Chondrocyte (in vitro differentiated cells): ENCODE data around the gene C1orf198. TPM values are rescaled to one million over a fixed set of nuclear protein-coding genes. Genes with fewer than 3 reads are reported as not detected.

Source experiments
- DNase-seq: peaks from one replicate; pipeline ENCODE4 v3.0.0; 2021; ENCODE audit warnings: mixed read lengths, low spot score
- H3K27ac Mint-ChIP-seq: one replicate; pipeline ENCODE4 v1.8.0; 2021; ENCODE audit warnings: mild to moderate bottlenecking, moderate library complexity, mixed read lengths; ENCODE audit not compliant: unreplicated experiment
- H3K27me3 Mint-ChIP-seq: 2 replicates; pipeline ENCODE4 v1.8.0; 2021; ENCODE audit warnings: low read depth, mixed read lengths
- H3K36me3 Mint-ChIP-seq: 2 replicates; pipeline ENCODE4 v1.8.0; 2021; ENCODE audit warnings: low read depth, mixed read lengths
- H3K4me1 Mint-ChIP-seq: 2 replicates; pipeline ENCODE4 v1.8.0; 2021; ENCODE audit warnings: low read depth, mild to moderate bottlenecking, mixed read lengths
- H3K4me3 Mint-ChIP-seq: one replicate; pipeline ENCODE4 v1.8.0; 2021; ENCODE audit warnings: mild to moderate bottlenecking, moderate library complexity, mixed read lengths; ENCODE audit not compliant: unreplicated experiment
- H3K9me3 Mint-ChIP-seq: 2 replicates; pipeline ENCODE4 v1.8.0; 2021; ENCODE audit warnings: low read depth, mixed read lengths
- total RNA-seq: library from RNA; stranded (reverse); gene quantifications from 3 replicates; pipeline ENCODE4 v1.2.1, GENCODE V29; 2021
- TF ChIP-seq, protein P1 (sequence below): fragments of 200-600 bp; sonication (generic); IDR thresholded peaks from 2 replicates; pipeline ENCODE4 v1.5.0; 2021; ENCODE audit warnings: antibody characterized with exemption, mild to moderate bottlenecking, moderate library complexity

Gene C1orf198
- total RNA-seq, 1 donor from 2014 or later, result 505 TPM

DNA sequence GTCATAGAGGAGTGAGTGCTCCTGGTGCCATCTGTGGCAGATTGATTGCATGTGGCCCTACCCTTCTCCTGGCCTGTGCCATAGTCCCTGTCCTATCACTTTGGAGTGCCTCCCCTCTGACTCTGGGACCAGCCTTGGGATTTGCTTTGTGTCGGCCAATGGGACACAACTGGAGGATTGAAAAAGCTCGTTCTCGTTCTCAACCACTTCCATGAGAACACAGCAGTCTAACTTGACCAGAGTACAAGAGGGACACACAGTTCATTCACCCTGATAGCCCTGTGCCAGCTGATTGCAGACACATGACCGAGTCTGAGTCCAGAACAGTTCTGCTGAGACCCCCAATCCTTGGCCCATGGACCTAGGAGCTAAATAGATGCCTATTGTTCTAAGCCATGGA lies 47.8 kb downstream of the C1orf198 start:
- TF ChIP-seq, protein P1, sequence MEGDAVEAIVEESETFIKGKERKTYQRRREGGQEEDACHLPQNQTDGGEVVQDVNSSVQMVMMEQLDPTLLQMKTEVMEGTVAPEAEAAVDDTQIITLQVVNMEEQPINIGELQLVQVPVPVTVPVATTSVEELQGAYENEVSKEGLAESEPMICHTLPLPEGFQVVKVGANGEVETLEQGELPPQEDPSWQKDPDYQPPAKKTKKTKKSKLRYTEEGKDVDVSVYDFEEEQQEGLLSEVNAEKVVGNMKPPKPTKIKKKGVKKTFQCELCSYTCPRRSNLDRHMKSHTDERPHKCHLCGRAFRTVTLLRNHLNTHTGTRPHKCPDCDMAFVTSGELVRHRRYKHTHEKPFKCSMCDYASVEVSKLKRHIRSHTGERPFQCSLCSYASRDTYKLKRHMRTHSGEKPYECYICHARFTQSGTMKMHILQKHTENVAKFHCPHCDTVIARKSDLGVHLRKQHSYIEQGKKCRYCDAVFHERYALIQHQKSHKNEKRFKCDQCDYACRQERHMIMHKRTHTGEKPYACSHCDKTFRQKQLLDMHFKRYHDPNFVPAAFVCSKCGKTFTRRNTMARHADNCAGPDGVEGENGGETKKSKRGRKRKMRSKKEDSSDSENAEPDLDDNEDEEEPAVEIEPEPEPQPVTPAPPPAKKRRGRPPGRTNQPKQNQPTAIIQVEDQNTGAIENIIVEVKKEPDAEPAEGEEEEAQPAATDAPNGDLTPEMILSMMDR, result no peak
- H3K9me3 Mint-ChIP-seq, result no peaks in the 10 kb centered on the region
- H3K4me1 Mint-ChIP-seq, result peaks cover 48% of the 10 kb centered on the region
- DNase-seq, result no peak
- H3K27me3 Mint-ChIP-seq, result no peaks in the 10 kb centered on the region
- peaks cover 2% of the 10 kb centered on the region for H3K36me3 Mint-ChIP-seq
- H3K27ac Mint-ChIP-seq, result no peak overlapping the region
- no peak overlapping the region for H3K4me3 Mint-ChIP-seq

DNA sequence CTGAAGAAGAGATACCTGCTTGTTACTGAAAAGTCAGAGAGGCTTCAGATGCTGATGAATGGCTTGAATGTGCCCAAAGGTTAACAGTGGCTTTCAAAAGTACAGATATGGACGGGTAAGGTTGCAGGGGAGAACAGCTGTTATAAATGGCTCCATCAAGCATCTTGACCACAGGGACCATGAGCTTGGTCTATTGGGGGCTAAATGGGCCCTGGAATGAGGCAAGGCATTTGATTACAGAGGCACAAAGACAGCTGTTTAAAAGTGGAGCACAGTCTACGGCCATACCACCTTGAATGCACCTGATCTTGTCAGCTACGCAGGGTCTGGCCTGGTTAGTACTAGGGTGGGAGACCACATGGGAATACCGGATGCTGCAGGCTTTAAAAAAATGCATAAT lies 48.3 kb downstream of the C1orf198 start:
- no peaks in the 10 kb centered on the region for H3K9me3 Mint-ChIP-seq
- no peak overlapping the region for H3K4me3 Mint-ChIP-seq
- no peak for DNase-seq
- peaks cover 43% of the 10 kb centered on the region for H3K4me1 Mint-ChIP-seq
- H3K27ac Mint-ChIP-seq, result no peak overlapping the region
- peaks cover 2% of the 10 kb centered on the region for H3K36me3 Mint-ChIP-seq
- TF ChIP-seq, protein P1, result no peak
- H3K27me3 Mint-ChIP-seq, result no peaks in the 10 kb centered on the region

DNA sequence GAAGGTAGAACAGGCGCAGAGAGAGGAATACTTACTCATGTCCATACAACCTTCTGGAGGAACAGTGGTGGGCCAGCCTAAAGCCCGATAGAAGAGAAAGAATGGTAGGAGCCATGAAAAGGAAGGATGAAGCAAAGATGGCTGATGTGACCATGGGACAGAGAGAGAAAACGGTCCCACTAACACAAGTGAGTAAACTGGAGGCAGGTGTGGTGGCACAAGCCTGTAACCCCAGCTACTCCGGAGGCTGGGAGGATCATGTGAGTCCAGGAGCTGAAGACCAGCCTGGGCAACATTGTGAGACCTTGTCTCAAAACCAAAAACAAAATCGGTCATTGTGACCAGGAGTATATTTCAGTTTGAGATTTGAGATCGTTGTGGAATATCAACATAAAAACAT lies 49.4 kb downstream of the C1orf198 start:
- TF ChIP-seq, protein P1, result no peak
- Mint-ChIP-seq H3K9me3 (peaks cover 2% of the 10 kb centered on the region), H3K27ac (peak overlapping the region; percentile 29), H3K4me3 (no peak overlapping the region), H3K27me3 (no peaks in the 10 kb centered on the region), H3K36me3 (peaks cover 2% of the 10 kb centered on the region), H3K4me1 (peaks cover 32% of the 10 kb centered on the region)
- no peak for DNase-seq

DNA sequence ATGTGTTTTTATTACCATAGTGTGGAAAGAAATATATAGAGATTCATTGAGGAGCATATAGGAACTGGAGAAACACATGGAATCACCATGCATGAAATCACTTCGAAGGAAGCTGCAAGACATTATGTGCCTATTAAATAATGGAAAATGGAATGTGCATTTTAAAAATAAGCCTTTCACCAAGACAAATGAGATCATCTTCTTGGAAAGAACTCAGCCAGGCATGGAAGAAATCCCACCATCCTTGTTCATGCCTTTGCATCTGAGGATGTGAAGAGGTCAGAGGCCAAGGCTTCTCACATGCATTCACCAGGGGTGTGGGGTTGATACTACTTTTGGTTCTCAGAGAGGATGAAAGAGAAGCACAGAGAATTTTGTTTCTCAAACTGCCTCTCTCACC lies 50.0 kb downstream of the C1orf198 start:
- DNase-seq, result no peak
- TF ChIP-seq, protein P1, result no peak
- Mint-ChIP-seq H3K27me3 (no peaks in the 10 kb centered on the region), H3K27ac (peak overlapping the region; percentile 18), H3K9me3 (peaks cover 7% of the 10 kb centered on the region), H3K4me3 (no peak overlapping the region), H3K4me1 (peaks cover 27% of the 10 kb centered on the region), H3K36me3 (peaks cover 2% of the 10 kb centered on the region)

DNA sequence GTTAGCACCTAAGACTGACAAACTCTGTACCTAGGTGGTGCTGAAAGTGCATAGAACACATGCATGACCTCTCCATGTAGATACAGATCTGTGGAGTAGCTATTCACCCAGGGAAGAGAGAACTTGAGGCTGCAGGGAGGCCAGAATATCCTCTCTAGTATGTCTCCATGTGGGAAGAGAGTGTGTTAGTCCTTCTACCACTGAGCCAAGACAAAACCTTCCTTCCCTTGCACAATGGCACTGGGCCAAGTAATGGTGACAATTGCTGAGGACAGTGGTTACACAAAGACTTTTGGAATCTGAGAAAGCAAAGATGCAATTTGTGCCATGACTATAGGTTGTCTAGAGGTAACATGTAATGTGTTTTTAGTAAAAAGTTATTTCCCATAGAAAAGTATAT lies 52.3 kb downstream of the C1orf198 start:
- peaks cover 10% of the 10 kb centered on the region for H3K36me3 Mint-ChIP-seq
- no peak overlapping the region for H3K4me3 Mint-ChIP-seq
- peaks cover 12% of the 10 kb centered on the region for H3K4me1 Mint-ChIP-seq
- no peaks in the 10 kb centered on the region for H3K27me3 Mint-ChIP-seq
- H3K9me3 Mint-ChIP-seq, result peaks cover 27% of the 10 kb centered on the region
- DNase-seq, result no peak
- H3K27ac Mint-ChIP-seq, result no peak overlapping the region
- TF ChIP-seq, protein P1, result no peak
